Measurements from ENCODE around the gene RAB3GAP1.

Gene RAB3GAP1

GRCh38 chr2:135179689-135180088 is 127.6 kb downstream of the RAB3GAP1 start:
- no peak for TF ChIP-seq CTCF (IDR thresholded peaks at IDR 0.05; ENCODE audit: low read depth, low read length, missing control alignments)
- DNase-seq (ENCODE audit: low read depth): no peak
- in situ Hi-C loops (cut with HindIII; ENCODE audit: low sequenced_read_pairs): no loop called here
- H3K4me3 ChIP-seq (ENCODE audit: low read depth, low read length): no peak overlapping the region

- H3K4me3 ChIP-seq (ENCODE audit: low read depth, low read length): no peak overlapping the region
- in situ Hi-C loops (cut with HindIII; ENCODE audit: low sequenced_read_pairs): no loop called here
- no peak for DNase-seq (ENCODE audit: low read depth)
- no peak for TF ChIP-seq CTCF (IDR thresholded peaks at IDR 0.05; ENCODE audit: low read depth, low read length, missing control alignments)
Measured at GRCh38 chr2:135182190-135182589, 130.1 kb downstream of the RAB3GAP1 start.

- no peak for TF ChIP-seq CTCF (IDR thresholded peaks at IDR 0.05; ENCODE audit: low read depth, low read length, missing control alignments)
- in situ Hi-C loops (cut with HindIII; ENCODE audit: low sequenced_read_pairs): no loop called here
- no peak overlapping the region for H3K4me3 ChIP-seq (ENCODE audit: low read depth, low read length)
- DNase-seq (ENCODE audit: low read depth): no peak
Measured at GRCh38 chr2:135182601-135183000, 130.5 kb downstream of the RAB3GAP1 start.

GRCh38 chr2:135183822-135184221 is 131.7 kb downstream of the RAB3GAP1 start:
- H3K4me3 ChIP-seq (ENCODE audit: low read depth, low read length): no peak overlapping the region
- TF ChIP-seq CTCF (IDR thresholded peaks at IDR 0.05; ENCODE audit: low read depth, low read length, missing control alignments): no peak
- in situ Hi-C loops (cut with HindIII; ENCODE audit: low sequenced_read_pairs): no loop called here
- no peak for DNase-seq (ENCODE audit: low read depth)

GRCh38 chr2:135186054-135186453 is 134.0 kb downstream of the RAB3GAP1 start:
- in situ Hi-C loops (cut with HindIII; ENCODE audit: low sequenced_read_pairs): no loop called here
- no peak for DNase-seq (ENCODE audit: low read depth)
- H3K4me3 ChIP-seq (ENCODE audit: low read depth, low read length): no peak overlapping the region
- TF ChIP-seq CTCF (IDR thresholded peaks at IDR 0.05; ENCODE audit: low read depth, low read length, missing control alignments): no peak

- in situ Hi-C loops (cut with HindIII; ENCODE audit: low sequenced_read_pairs): no loop called here
- H3K4me3 ChIP-seq (ENCODE audit: low read depth, low read length): no peak overlapping the region
- no peak for DNase-seq (ENCODE audit: low read depth)
- TF ChIP-seq CTCF (IDR thresholded peaks at IDR 0.05; ENCODE audit: low read depth, low read length, missing control alignments): no peak
Measured at GRCh38 chr2:135187270-135187669, 135.2 kb downstream of the RAB3GAP1 start.

- TF ChIP-seq CTCF (IDR thresholded peaks at IDR 0.05; ENCODE audit: low read depth, low read length, missing control alignments): no peak
- in situ Hi-C loops (cut with HindIII; ENCODE audit: low sequenced_read_pairs): no loop called here
- H3K4me3 ChIP-seq (ENCODE audit: low read depth, low read length): no peak overlapping the region
- DNase-seq (ENCODE audit: low read depth): no peak
Measured at GRCh38 chr2:135189148-135189547, 137.1 kb downstream of the RAB3GAP1 start.
